ENCODE measurements around the gene EPAS1. TPM values are rescaled to one million over a fixed set of nuclear protein-coding genes. Genes with fewer than 3 reads are reported as not detected.

Gene EPAS1
- total and polyA plus RNA-seq, 9 of the 15 experiments (the other 6 are each of a cell fraction or from before 2014, with no cell fraction given): 0.25 to 11.2 (median 4.1) TPM

GRCh38 chr2:46339676-46340459, 42.7 kb downstream of the EPAS1 start (continued):
- TF ChIP-seq, protein P1, sequence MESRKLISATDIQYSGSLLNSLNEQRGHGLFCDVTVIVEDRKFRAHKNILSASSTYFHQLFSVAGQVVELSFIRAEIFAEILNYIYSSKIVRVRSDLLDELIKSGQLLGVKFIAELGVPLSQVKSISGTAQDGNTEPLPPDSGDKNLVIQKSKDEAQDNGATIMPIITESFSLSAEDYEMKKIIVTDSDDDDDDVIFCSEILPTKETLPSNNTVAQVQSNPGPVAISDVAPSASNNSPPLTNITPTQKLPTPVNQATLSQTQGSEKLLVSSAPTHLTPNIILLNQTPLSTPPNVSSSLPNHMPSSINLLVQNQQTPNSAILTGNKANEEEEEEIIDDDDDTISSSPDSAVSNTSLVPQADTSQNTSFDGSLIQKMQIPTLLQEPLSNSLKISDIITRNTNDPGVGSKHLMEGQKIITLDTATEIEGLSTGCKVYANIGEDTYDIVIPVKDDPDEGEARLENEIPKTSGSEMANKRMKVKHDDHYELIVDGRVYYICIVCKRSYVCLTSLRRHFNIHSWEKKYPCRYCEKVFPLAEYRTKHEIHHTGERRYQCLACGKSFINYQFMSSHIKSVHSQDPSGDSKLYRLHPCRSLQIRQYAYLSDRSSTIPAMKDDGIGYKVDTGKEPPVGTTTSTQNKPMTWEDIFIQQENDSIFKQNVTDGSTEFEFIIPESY (CRISPR knock-in tag; IDR thresholded peaks at IDR 0.05): 0 out of 2 replicates have a peak, but pooled peaks have one; percentile 37
- 0 out of 2 replicates have a peak, but pooled peaks have one; percentile 45 for TF ChIP-seq HLTF (IDR thresholded peaks at IDR 0.05)
- peak; percentile 11; the same call in 1 of the 2 replicates for TF ChIP-seq MEF2A (IDR thresholded peaks at IDR 0.05; ENCODE audit: control insufficient read depth, low read depth, low read length)
- peak; percentile 12; the same call in 1 of the 2 replicates for TF ChIP-seq NCOA6 (IDR thresholded peaks at IDR 0.05)
- no peak for TF ChIP-seq MCM7 (IDR thresholded peaks at IDR 0.05)
- 0 out of 2 replicates have a peak, but pooled peaks have one; percentile 16 for TF ChIP-seq RERE (CRISPR knock-in tag; IDR thresholded peaks at IDR 0.05; ENCODE audit: borderline replicate concordance)
- peak; percentile 76; the same call in 1 of the 2 replicates for TF ChIP-seq ZBTB2 (IDR thresholded peaks at IDR 0.05)
- peak; percentile 99 for TF ChIP-seq EP300 (IDR thresholded peaks at IDR 0.05; ENCODE audit: low read length)
- TF ChIP-seq, protein P2, sequence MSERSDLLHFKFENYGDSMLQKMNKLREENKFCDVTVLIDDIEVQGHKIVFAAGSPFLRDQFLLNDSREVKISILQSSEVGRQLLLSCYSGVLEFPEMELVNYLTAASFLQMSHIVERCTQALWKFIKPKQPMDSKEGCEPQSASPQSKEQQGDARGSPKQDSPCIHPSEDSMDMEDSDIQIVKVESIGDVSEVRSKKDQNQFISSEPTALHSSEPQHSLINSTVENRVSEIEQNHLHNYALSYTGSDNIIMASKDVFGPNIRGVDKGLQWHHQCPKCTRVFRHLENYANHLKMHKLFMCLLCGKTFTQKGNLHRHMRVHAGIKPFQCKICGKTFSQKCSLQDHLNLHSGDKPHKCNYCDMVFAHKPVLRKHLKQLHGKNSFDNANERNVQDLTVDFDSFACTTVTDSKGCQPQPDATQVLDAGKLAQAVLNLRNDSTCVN (CRISPR knock-in tag; IDR thresholded peaks at IDR 0.05): peak; percentile 12; the same call in 1 of the 2 replicates
- 0 out of 2 replicates have a peak, but pooled peaks have one; percentile 9 for TF ChIP-seq RFX1 (IDR thresholded peaks at IDR 0.05)
- TF ChIP-seq E2F1 (CRISPR knock-in tag; IDR thresholded peaks at IDR 0.05): peak; percentile 24; the same call in 1 of the 2 replicates
- TF ChIP-seq MECOM (CRISPR knock-in tag; IDR thresholded peaks at IDR 0.05): no peak; the same call in 1 of the 2 replicates
- TF ChIP-seq, protein P3, sequence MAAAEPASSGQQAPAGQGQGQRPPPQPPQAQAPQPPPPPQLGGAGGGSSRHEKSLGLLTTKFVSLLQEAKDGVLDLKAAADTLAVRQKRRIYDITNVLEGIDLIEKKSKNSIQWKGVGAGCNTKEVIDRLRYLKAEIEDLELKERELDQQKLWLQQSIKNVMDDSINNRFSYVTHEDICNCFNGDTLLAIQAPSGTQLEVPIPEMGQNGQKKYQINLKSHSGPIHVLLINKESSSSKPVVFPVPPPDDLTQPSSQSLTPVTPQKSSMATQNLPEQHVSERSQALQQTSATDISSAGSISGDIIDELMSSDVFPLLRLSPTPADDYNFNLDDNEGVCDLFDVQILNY (CRISPR knock-in tag; IDR thresholded peaks at IDR 0.05): no peak
- no peak for TF ChIP-seq ZKSCAN3 (CRISPR knock-in tag; IDR thresholded peaks at IDR 0.05)
